DND-41 (cell line): ENCODE data around the gene FCAMR.

Experiments used
- ATAC-seq: fragments of 200-7000 bp; cut with Tn5 transposase; 3 replicates; pipeline ENCODE4 v1.9.1; 2021; ENCODE audit warnings: low read depth; ENCODE audit not compliant: insufficient read depth
- DNase-seq: peaks from one replicate; pipeline ENCODE4 v3.0.0-alpha.2; 2020
- H2AFZ ChIP-seq: 2 replicates; pipeline ENCODE4 v1.6.0; 2012; ENCODE audit warnings: low read depth, low read length
- H3K27ac ChIP-seq: 2 replicates; pipeline ENCODE4 v1.5.1; 2012; ENCODE audit warnings: low read length, inconsistent platforms
- H3K27me3 ChIP-seq: fragments of 200-600 bp; sonication (generic); 2 replicates; pipeline ENCODE4 v1.6.0; 2012; ENCODE audit warnings: low read length, mild to moderate bottlenecking, inconsistent platforms; ENCODE audit not compliant: insufficient read depth, poor library complexity
- H3K36me3 ChIP-seq: 2 replicates; pipeline ENCODE4 v1.5.1; 2012; ENCODE audit warnings: low read length, inconsistent platforms; ENCODE audit not compliant: insufficient read depth
- H3K4me1 ChIP-seq: 2 replicates; pipeline ENCODE4 v1.5.1; 2012; ENCODE audit warnings: mild to moderate bottlenecking, low read length; ENCODE audit not compliant: insufficient read depth
- H3K4me2 ChIP-seq: 2 replicates; pipeline ENCODE4 v1.6.0; 2012; ENCODE audit warnings: mild to moderate bottlenecking, moderate library complexity, low read length, inconsistent platforms; ENCODE audit not compliant: insufficient read depth
- H3K4me3 ChIP-seq, 2 experiments: fragments of 200-600 bp in 1 of 2; shearing (Covaris generic) in 1 of 2; 2 replicates each; pipeline ENCODE4 v1.5.1; 2012 to 2016; ENCODE audit warnings: inconsistent platforms in 2 of 2, low read length in 2 of 2, mild to moderate bottlenecking in 2 of 2, low read depth in 1 of 2, moderate library complexity in 1 of 2
- H3K79me2 ChIP-seq: 2 replicates; pipeline ENCODE4 v1.6.0; 2012; ENCODE audit warnings: low read length, inconsistent platforms; ENCODE audit not compliant: insufficient read depth
- H3K9ac ChIP-seq: 2 replicates; pipeline ENCODE4 v1.6.0; 2012; ENCODE audit warnings: low read depth, mild to moderate bottlenecking, inconsistent platforms, low read length, moderate library complexity
- H3K9me3 ChIP-seq: 2 replicates; pipeline ENCODE4 v1.5.1; 2012; ENCODE audit warnings: low read length, moderate library complexity, mild to moderate bottlenecking, inconsistent platforms; ENCODE audit not compliant: insufficient read depth, severe bottlenecking
- H4K20me1 ChIP-seq: 2 replicates; pipeline ENCODE4 v1.6.0; 2012; ENCODE audit warnings: low read length; ENCODE audit not compliant: insufficient read depth
- EZH2 ChIP-seq: IDR thresholded peaks from 3 replicates; pipeline ENCODE4 v1.6.1; 2012; ENCODE audit warnings: borderline replicate concordance, low read depth, mild to moderate bottlenecking, moderate library complexity, low read length, inconsistent platforms; ENCODE audit not compliant: severe bottlenecking
- TF ChIP-seq, protein P1 (sequence below): IDR thresholded peaks from 2 replicates; pipeline ENCODE4 v1.5.1; 2012; ENCODE audit warnings: borderline replicate concordance, low read length, moderate library complexity, mild to moderate bottlenecking; ENCODE audit not compliant: poor library complexity, severe bottlenecking; ENCODE audit errors: extremely low read depth

The FCAMR gene

DNA sequence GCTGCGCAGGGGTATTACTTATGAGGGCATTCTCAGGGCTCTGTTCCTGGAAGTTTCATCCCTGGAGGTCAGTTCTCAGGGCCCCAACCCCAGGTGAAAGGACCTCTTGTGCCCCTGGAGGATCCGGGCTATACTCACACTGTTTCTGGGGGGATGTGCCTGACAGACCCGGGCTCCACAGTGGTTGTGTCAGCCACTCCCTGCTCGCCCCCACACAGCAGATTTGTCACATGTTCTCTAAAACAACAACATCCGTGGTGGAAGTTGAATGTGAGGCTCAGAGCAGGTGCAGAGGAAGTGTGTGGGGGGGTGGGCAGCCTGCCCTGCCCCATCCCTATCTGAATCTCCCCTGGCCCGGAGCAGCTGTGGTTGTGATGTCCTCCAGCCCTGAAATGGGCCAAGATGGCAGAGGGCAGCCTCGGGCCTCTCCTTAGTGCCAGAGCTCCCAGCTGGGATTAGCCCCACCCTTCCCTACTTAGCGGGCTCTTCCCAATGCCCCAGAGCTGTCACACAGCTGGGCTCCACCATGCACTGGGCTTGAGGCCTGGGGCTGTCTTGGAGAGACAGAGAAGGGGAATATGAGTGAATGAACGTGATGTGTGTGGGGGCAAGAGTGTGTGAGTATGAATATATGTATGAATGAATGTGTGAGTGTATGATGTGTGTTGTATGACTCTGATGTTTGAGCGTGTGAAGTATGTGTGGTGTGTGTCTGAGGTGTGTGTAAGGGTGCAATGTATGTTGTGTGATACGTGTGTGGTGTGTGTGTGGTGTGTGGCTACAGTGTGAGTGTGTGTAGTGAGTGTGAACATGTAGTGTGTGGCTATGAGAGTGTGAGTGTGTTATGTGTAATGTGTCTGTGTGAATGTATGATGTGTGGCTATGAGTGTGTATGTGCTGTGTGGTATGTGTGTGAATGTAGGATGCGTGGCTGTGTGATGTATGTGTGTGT is 47.0 kb downstream of the FCAMR start:
- Histone ChIP-seq H3K4me1 (peaks cover 65% of the 10 kb centered on the region), H3K9ac (peak overlapping the region; percentile 74), H3K27ac (peak overlapping the region; percentile 99), H3K4me2 (peak overlapping the region; percentile 63), H3K27me3 (no peaks in the 10 kb centered on the region), H3K4me3 (peak overlapping the region in 1 of 2 experiments; percentile 54; a peak in 2 of 4 replicates), H3K36me3 (peaks cover 3% of the 10 kb centered on the region; the same call in 1 of the 2 replicates), H3K9me3 (no peaks in the 10 kb centered on the region), H4K20me1 (no peaks in the 10 kb centered on the region), H2AFZ (peak overlapping the region; percentile 49), H3K79me2 (peaks cover 23% of the 10 kb centered on the region)
- DNase-seq (peak; percentile 93), ATAC-seq (peak; percentile 88)
- TF ChIP-seq EZH2: no peak
- TF ChIP-seq, protein P1, sequence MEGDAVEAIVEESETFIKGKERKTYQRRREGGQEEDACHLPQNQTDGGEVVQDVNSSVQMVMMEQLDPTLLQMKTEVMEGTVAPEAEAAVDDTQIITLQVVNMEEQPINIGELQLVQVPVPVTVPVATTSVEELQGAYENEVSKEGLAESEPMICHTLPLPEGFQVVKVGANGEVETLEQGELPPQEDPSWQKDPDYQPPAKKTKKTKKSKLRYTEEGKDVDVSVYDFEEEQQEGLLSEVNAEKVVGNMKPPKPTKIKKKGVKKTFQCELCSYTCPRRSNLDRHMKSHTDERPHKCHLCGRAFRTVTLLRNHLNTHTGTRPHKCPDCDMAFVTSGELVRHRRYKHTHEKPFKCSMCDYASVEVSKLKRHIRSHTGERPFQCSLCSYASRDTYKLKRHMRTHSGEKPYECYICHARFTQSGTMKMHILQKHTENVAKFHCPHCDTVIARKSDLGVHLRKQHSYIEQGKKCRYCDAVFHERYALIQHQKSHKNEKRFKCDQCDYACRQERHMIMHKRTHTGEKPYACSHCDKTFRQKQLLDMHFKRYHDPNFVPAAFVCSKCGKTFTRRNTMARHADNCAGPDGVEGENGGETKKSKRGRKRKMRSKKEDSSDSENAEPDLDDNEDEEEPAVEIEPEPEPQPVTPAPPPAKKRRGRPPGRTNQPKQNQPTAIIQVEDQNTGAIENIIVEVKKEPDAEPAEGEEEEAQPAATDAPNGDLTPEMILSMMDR: peak; percentile 48

DNA sequence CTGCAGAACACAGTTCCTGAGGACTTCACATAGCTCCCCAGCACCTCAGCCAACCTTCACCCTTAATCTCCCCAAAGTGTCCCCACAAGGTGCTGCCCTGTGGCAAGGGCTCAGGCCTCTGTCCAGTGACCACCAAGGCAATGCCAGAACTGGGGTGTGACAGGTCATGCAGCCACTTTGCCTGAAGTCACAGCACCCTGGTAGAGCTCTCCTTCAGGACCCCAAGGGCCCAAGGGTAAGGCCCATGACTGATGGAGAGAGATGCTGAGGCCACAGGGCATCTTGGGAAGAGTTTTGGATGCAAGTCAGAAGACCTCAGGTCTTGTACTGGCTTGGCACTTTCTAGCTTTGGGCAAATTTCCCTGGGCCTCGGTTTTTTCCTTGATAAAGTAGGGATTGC is 47.7 kb downstream of the FCAMR start:
- Histone ChIP-seq H3K27me3 (no peaks in the 10 kb centered on the region), H3K27ac (peak overlapping the region; percentile 99), H3K9me3 (no peaks in the 10 kb centered on the region), H3K4me2 (peak overlapping the region; percentile 63), H3K4me3 (peak overlapping the region in 1 of 2 experiments; percentile 54; a peak in 2 of 4 replicates), H3K9ac (peak overlapping the region; percentile 74), H3K4me1 (peaks cover 70% of the 10 kb centered on the region), H4K20me1 (no peaks in the 10 kb centered on the region), H3K36me3 (peaks cover 6% of the 10 kb centered on the region; the same call in 1 of the 2 replicates), H3K79me2 (peaks cover 31% of the 10 kb centered on the region), H2AFZ (no peak overlapping the region)
- ATAC-seq (no peak), DNase-seq (no peak)
- TF ChIP-seq, protein P1: no peak
- no peak for TF ChIP-seq EZH2

DNA sequence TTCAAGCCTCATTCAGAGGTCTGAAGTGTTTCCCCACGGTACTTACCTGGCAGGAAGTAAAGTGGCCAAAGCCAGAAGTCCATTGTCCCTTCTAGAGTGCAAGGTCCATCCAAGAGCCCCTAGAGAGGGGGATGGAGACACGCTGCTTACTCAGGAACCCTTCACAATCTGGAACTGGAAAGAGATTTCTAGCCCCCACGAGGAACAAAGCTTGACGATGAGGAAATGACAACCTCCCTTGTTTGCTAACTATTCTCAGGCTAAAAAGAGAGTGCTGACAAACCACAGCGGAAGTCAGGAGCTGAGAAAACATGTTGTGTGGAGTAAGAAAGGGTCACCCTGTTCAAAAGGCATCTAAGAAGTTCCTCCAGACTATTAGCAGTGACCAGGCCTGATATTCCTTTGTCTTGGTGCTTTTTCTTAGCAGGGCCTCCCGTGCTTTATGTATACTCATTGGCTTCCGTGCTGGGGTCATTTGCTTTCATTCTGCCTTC is 48.4 kb downstream of the FCAMR start, which contains the start of gene FCMR:
TSS of gene FCMR (minus strand) at position 170 of the 494 bp plus-strand sequence. CDS start at position 83, 87 bp downstream.
- Histone ChIP-seq H3K79me2 (peaks cover 32% of the 10 kb centered on the region), H4K20me1 (no peaks in the 10 kb centered on the region), H3K4me3 (peak within 1 kb of the TSS in 1 of 2 experiments; percentile 54; a peak in 2 of 4 replicates), H3K9me3 (no peaks in the 10 kb centered on the region), H3K36me3 (peaks cover 6% of the 10 kb centered on the region; the same call in 1 of the 2 replicates), H2AFZ (peak within 1 kb of the TSS; percentile 35; the same call in 1 of the 2 replicates), H3K4me1 (peaks cover 70% of the 10 kb centered on the region), H3K4me2 (peak within 1 kb of the TSS; percentile 63), H3K27ac (peak within 1 kb of the TSS; percentile 99), H3K9ac (peak within 1 kb of the TSS; percentile 74), H3K27me3 (no peaks in the 10 kb centered on the region)
- ATAC-seq (peak; percentile 59), DNase-seq (peak; percentile 78)
- TF ChIP-seq, protein P1: no peak
- no peak for TF ChIP-seq EZH2
